ENCODE data around the gene GOLT1A. TPM values are rescaled to one million over a fixed set of nuclear protein-coding genes. Genes with fewer than 3 reads are reported as not detected.

GOLT1A gene
- total and polyA plus RNA-seq, 2 of the 8 experiments (the other 6 are each of a cell fraction or from before 2014, with no cell fraction given), result 7.5 to 8.5 TPM

GRCh38 chr1:204204944-204205343, 8.8 kb downstream of the GOLT1A start:
- Histone ChIP-seq H3K23ac (ENCODE audit: insufficient read length) (no peak overlapping the region), H2AFZ (ENCODE audit: low read length) (no peak overlapping the region), H3K9ac (replicated peaks in 1 of 4; ENCODE audit: extremely low read depth in 1 of 4, low read depth in 3 of 4, low read length in 3 of 4) (no peak overlapping the region), H3K79me1 (ENCODE audit: low read depth, low read length) (peaks cover under 1% of the 10 kb centered on the region; the same call in 1 of the 2 replicates), H4K5ac (ENCODE audit: insufficient read length, low read depth, low read length) (no peak overlapping the region), H3K18ac (ENCODE audit: extremely low read depth, low read length) (no peak overlapping the region), H3K4ac (replicated peaks; ENCODE audit: insufficient read length, low read depth, low read length) (no peak overlapping the region), H2BK120ac (replicated peaks; ENCODE audit: low read depth, low read length) (no peak overlapping the region), H2BK5ac (ENCODE audit: low read depth, low read length) (no peak overlapping the region), H3K14ac (ENCODE audit: insufficient read length) (no peak overlapping the region), H4K20me1 (replicated peaks in 1 of 2; ENCODE audit: control insufficient read depth in 1 of 2, insufficient read depth in 2 of 2, low read length in 2 of 2) (peaks cover 0 to 4% of the 10 kb centered on the region in 2 experiments), H3K27ac (ENCODE audit: low read depth, low read length) (no peak overlapping the region), H3K4me1 (replicated peaks in 1 of 4; ENCODE audit: control insufficient read depth in 3 of 4, insufficient read depth in 4 of 4, low read length in 3 of 4) (peaks cover 0 to 2% (median 2%) of the 10 kb centered on the region in 4 experiments; a peak in 3 of 7 replicates), H3K4me2 (ENCODE audit: insufficient read depth in 1 of 2, low read depth in 2 of 2, low read length in 2 of 2) (no peak overlapping the region), H4K91ac (replicated peaks; ENCODE audit: insufficient read length, low read length) (no peak overlapping the region), H3K4me3 (ENCODE audit: extremely low read depth in 1 of 4, insufficient read depth in 2 of 4, low read depth in 3 of 4, low read length in 4 of 4) (no peak overlapping the region), H2BK15ac (ENCODE audit: low read length) (no peak overlapping the region), H3K36me3 (ENCODE audit: control insufficient read depth in 2 of 4, insufficient read depth in 4 of 4, low read length in 3 of 4) (no peaks in the 10 kb centered on the region), H3K9me3 (ENCODE audit: insufficient read depth in 2 of 2, low read depth in 1 of 2, low read length in 1 of 2) (no peaks in the 10 kb centered on the region), H3K23me2 (ENCODE audit: low read depth, low read length) (no peaks in the 10 kb centered on the region), H3K56ac (replicated peaks; ENCODE audit: insufficient read length, low read depth, low read length) (no peak overlapping the region), H2BK12ac (ENCODE audit: low read depth, low read length) (no peak overlapping the region), H2BK20ac (ENCODE audit: low read length) (no peak overlapping the region), H3K27me3 (replicated peaks in 1 of 4; ENCODE audit: control insufficient read depth in 3 of 4, extremely low read depth in 1 of 4, insufficient read depth in 3 of 4, low read length in 3 of 4) (no peaks in the 10 kb centered on the region), H4K8ac (ENCODE audit: extremely low read depth, insufficient read depth, low read length) (no peak overlapping the region), H3K79me2 (ENCODE audit: control insufficient read depth in 1 of 2, insufficient read depth in 2 of 2, low read length in 2 of 2) (no peaks in the 10 kb centered on the region), H2AK5ac (ENCODE audit: low read depth, low read length) (no peak overlapping the region)
- no peak for FAIRE-seq
- TF ChIP-seq RFX5 (IDR thresholded peaks at IDR 0.05; ENCODE audit: borderline replicate concordance, low read depth, low read length) (no peak), RNF2 (IDR thresholded peaks at IDR 0.05; ENCODE audit: borderline replicate concordance, low read depth, low read length, missing control alignments, poor library complexity, severe bottlenecking) (no peak)
- ChIA-PET POLR2A (ENCODE audit: partially characterized antibody) (interaction anchor here (1.4 to 2.4 kb wide), 2 partner anchors 9 kb away, joined by 4 to 6 read pairs; partner anchors contain the start of genes GOLT1A and KISS1), CTCF (ENCODE audit: partially characterized antibody) (interaction anchor here (1.2 to 12.6 kb wide), 8 partner anchors 9 to 194 kb away, joined by 6 to 360 read pairs (median 18); partner anchors contain the start of genes ETNK2, GOLT1A and REN)
- DNase-seq (ENCODE audit: low read depth in 1 of 2, low spot score in 2 of 2), result no peak
- 93% methylated on average over 2 of the region's 2 CpGs; no CpG with 5 or more reads in 1 of the 2 experiments for WGBS, 2 experiments (ENCODE audit: extremely low coverage in 1 of 2, insufficient coverage in 1 of 2, insufficient read length in 1 of 2, insufficient replicate concordance in 2 of 2, low coverage in 1 of 2, low lambda C conversion rate in 2 of 2, missing lambda C conversion rate in 1 of 2)
